ENCODE data around the gene SCN5A.

- TF ChIP-seq CTCF (IDR thresholded peaks at IDR 0.05) = no peak
- no peak for TF ChIP-seq POLR2AphosphoS5 (IDR thresholded peaks at IDR 0.05)
- no peak for TF ChIP-seq POLR2A (IDR thresholded peaks at IDR 0.05)
Observed at GRCh38 chr3:38618343-38618742, 31.1 kb downstream of the SCN5A start.
